ENCODE measurements around the gene PC. TPM values are rescaled to one million over a fixed set of nuclear protein-coding genes. Genes with fewer than 3 reads are reported as not detected.
A peak's percentile ranks its signal among the peaks of the same experiment; 100 is the strongest.

Gene PC
- polyA plus RNA-seq, 1 of the 3 experiments (the other 2 are of a cell fraction): 9.7 TPM

GRCh38 chr11:66951927-66952337 lies 6.3 kb downstream of the PC start:
- Histone ChIP-seq H3K27me3 (ENCODE audit: insufficient read depth) (no peaks in the 10 kb centered on the region), H3K4me3 (ENCODE audit: low read depth in 2 of 2, low read length in 1 of 2) (no peak overlapping the region), H3K4me2 (peak overlapping the region; percentile 37; the same call in 1 of the 2 replicates), H3K9ac (no peak overlapping the region), H3K27ac (ENCODE audit: low read depth in 2 of 2, low read length in 1 of 2) (peak overlapping the region; percentile 2 to 75; a peak in 3 of 4 replicates), H3K4me1 (ENCODE audit: control insufficient read depth in 1 of 2, insufficient read depth in 2 of 2, low read depth in 1 of 2, low read length in 1 of 2) (peaks cover 11 to 45% of the 10 kb centered on the region in 2 experiments), H3K9me2 (no peaks in the 10 kb centered on the region), H3K36me3 (replicated peaks in 1 of 2; ENCODE audit: control insufficient read depth in 1 of 2, insufficient read depth in 2 of 2, low read length in 1 of 2) (no peaks in the 10 kb centered on the region), H4K20me1 (ENCODE audit: insufficient read depth) (no peaks in the 10 kb centered on the region), H3K9me3 (no peaks in the 10 kb centered on the region), H2AFZ (ENCODE audit: low read depth) (no peak overlapping the region), H3F3A (replicated peaks; ENCODE audit: insufficient read depth) (peaks cover 10% of the 10 kb centered on the region), H3K79me2 (ENCODE audit: insufficient read depth) (no peaks in the 10 kb centered on the region; the same call in 1 of the 2 replicates)
- POLR2A ChIA-PET: interaction anchor here (1.0 kb wide), 1 partner anchor 108 kb away, joined by 3 read pairs; the partner anchor contains the start of gene RCE1
- DNase-seq: peak; percentile 91
- TF ChIP-seq FOXJ3 (CRISPR knock-in tag; IDR thresholded peaks at IDR 0.05): peak; percentile 57; the same call in 1 of the 2 replicates
- TF ChIP-seq NRF1 (IDR thresholded peaks at IDR 0.05; ENCODE audit: low read depth, low read length): no peak
- TF ChIP-seq PBX3 (IDR thresholded peaks at IDR 0.05): peak; percentile 41; the same call in 1 of the 2 replicates
- TF ChIP-seq GATA2 (CRISPR knock-in tag; IDR thresholded peaks at IDR 0.05): peak; percentile 38; the same call in 1 of the 2 replicates
- TF ChIP-seq CHD2 (IDR thresholded peaks at IDR 0.05; ENCODE audit: low read length, partially characterized antibody): peak; percentile 81
- no peak for TF ChIP-seq FOSL2 (IDR thresholded peaks at IDR 0.05; ENCODE audit: borderline replicate concordance, low read depth)
- TF ChIP-seq ZBTB33 (IDR thresholded peaks at IDR 0.05; ENCODE audit: borderline replicate concordance, low read depth): no peak
- TF ChIP-seq RCOR1 (IDR thresholded peaks at IDR 0.05; ENCODE audit: low read length): peak; percentile 85
- TF ChIP-seq MAX (IDR thresholded peaks at IDR 0.05; ENCODE audit: low read depth): no peak
- peak; percentile 13; the same call in 1 of the 2 replicates for TF ChIP-seq RAD21 (IDR thresholded peaks at IDR 0.05; ENCODE audit: low read length)
- no peak for TF ChIP-seq USF1 (IDR thresholded peaks at IDR 0.05; ENCODE audit: borderline replicate concordance, low read depth)
- TF ChIP-seq NFIC (IDR thresholded peaks at IDR 0.05; ENCODE audit: borderline replicate concordance): peak; percentile 88
- no peak for TF ChIP-seq USF2 (IDR thresholded peaks at IDR 0.05; ENCODE audit: borderline replicate concordance, low read depth, low read length)
- peak; percentile 90 for TF ChIP-seq TCF12 (IDR thresholded peaks at IDR 0.05)
- TF ChIP-seq POLR2AphosphoS5 (IDR thresholded peaks at IDR 0.05; ENCODE audit: low read depth, low read length): peak; percentile 64
- TF ChIP-seq MXI1 (IDR thresholded peaks at IDR 0.05; ENCODE audit: low read depth, low read length): peak; percentile 51; the same call in 1 of the 2 replicates
- TF ChIP-seq EZH2phosphoT487 (IDR thresholded peaks at IDR 0.05; ENCODE audit: borderline replicate concordance, low read depth): no peak
- peak in 1 of 2 experiments; percentile 67; a peak in 1 of 4 replicates for TF ChIP-seq EP300 (IDR thresholded peaks at IDR 0.05; ENCODE audit: borderline replicate concordance in 1 of 2, low read depth in 1 of 2, low read length in 1 of 2)
- CTCF ChIA-PET: interaction anchor here (0.7 to 2.0 kb wide), 5 partner anchors 24 to 431 kb away, joined by 3 to 13 read pairs (median 3); partner anchors contain the start of gene C11orf86
- 27% methylated on average over 7 of the region's 7 CpGs for WGBS (ENCODE audit: low lambda C conversion rate)

Measured in SK-N-SH (cell line).